Measurements from ENCODE around the gene DENND5A.

The DENND5A gene

GRCh38 chr11:9265211-9266131, at the start of gene DENND5A:
Gene DENND5A (minus strand): TSS chr11:9265350. CDS start chr11:9265069, 281 bp downstream.
- H3K36me3 ChIP-seq (ENCODE audit: control insufficient read depth, low read length): no peaks in the 10 kb centered on the region
- peaks cover 5% of the 10 kb centered on the region for H3K79me2 ChIP-seq (ENCODE audit: control insufficient read depth, low read length)
- no peaks in the 10 kb centered on the region for H3K9me3 ChIP-seq (ENCODE audit: control insufficient read depth, insufficient read depth, low read length)
- H3F3A ChIP-seq (ENCODE audit: control insufficient read depth, insufficient read depth): peaks cover 6% of the 10 kb centered on the region
- H3K4me2 ChIP-seq (ENCODE audit: low read length): peak within 1 kb of the TSS; percentile 67
- 0 out of 2 replicates have a peak, but pooled peaks cover 4% of the 10 kb centered on the region for H4K20me1 ChIP-seq (ENCODE audit: control insufficient read depth, insufficient read depth, low read depth, low read length)
- no peak within 1 kb of the TSS for H3K27ac ChIP-seq (ENCODE audit: low read depth, low read length)
- H3K4me1 ChIP-seq (ENCODE audit: control insufficient read depth, low read length): peaks cover 33% of the 10 kb centered on the region
- no peaks in the 10 kb centered on the region for H3K9me2 ChIP-seq (replicated peaks; ENCODE audit: control insufficient read depth, low read length)
- TF ChIP-seq EZH2phosphoT487 (IDR thresholded peaks at IDR 0.05; ENCODE audit: borderline replicate concordance, low read length) (no peak), CTCF (IDR thresholded peaks at IDR 0.05; ENCODE audit: low read depth, low read length, poor library complexity, severe bottlenecking) (no peak)
- peaks cover 40% of the 10 kb centered on the region for H3K27me3 ChIP-seq (ENCODE audit: control insufficient read depth, low read length)
- peak within 1 kb of the TSS; percentile 77 for H3K4me3 ChIP-seq (ENCODE audit: low read length)

GRCh38 chr11:9314291-9315077, 49.3 kb upstream of the DENND5A start, which contains the start of gene TMEM41B:
Gene TMEM41B (minus strand): TSS chr11:9314593. CDS start chr11:9314441, 152 bp downstream.
- H3K36me3 ChIP-seq (ENCODE audit: control insufficient read depth, low read length): 0 out of 2 replicates have a peak, but pooled peaks cover 2% of the 10 kb centered on the region
- peaks cover 28% of the 10 kb centered on the region for H3K4me1 ChIP-seq (ENCODE audit: control insufficient read depth, low read length)
- H3F3A ChIP-seq (ENCODE audit: control insufficient read depth, insufficient read depth): 0 out of 2 replicates have a peak, but pooled peaks cover 3% of the 10 kb centered on the region
- peaks cover 48% of the 10 kb centered on the region for H3K79me2 ChIP-seq (ENCODE audit: control insufficient read depth, low read length)
- no peaks in the 10 kb centered on the region for H3K27me3 ChIP-seq (ENCODE audit: control insufficient read depth, low read length)
- H3K4me2 ChIP-seq (ENCODE audit: low read length): peak within 1 kb of the TSS; percentile 75
- no peaks in the 10 kb centered on the region for H3K9me3 ChIP-seq (ENCODE audit: control insufficient read depth, insufficient read depth, low read length)
- peak within 1 kb of the TSS; percentile 90 for H3K4me3 ChIP-seq (ENCODE audit: low read length)
- no peaks in the 10 kb centered on the region for H4K20me1 ChIP-seq (ENCODE audit: control insufficient read depth, insufficient read depth, low read depth, low read length)
- no peaks in the 10 kb centered on the region for H3K9me2 ChIP-seq (replicated peaks; ENCODE audit: control insufficient read depth, low read length)
- TF ChIP-seq EZH2phosphoT487 (IDR thresholded peaks at IDR 0.05; ENCODE audit: borderline replicate concordance, low read length): no peak
- TF ChIP-seq CTCF (IDR thresholded peaks at IDR 0.05; ENCODE audit: low read depth, low read length, poor library complexity, severe bottlenecking): no peak
- H3K27ac ChIP-seq (ENCODE audit: low read depth, low read length): peak within 1 kb of the TSS; percentile 72

GRCh38 chr11:9313648-9314290, 48.6 kb upstream of the DENND5A start:
- no peak for TF ChIP-seq CTCF (IDR thresholded peaks at IDR 0.05; ENCODE audit: low read depth, low read length, poor library complexity, severe bottlenecking)
- TF ChIP-seq EZH2phosphoT487 (IDR thresholded peaks at IDR 0.05; ENCODE audit: borderline replicate concordance, low read length): no peak
- Histone ChIP-seq H3K4me3 (ENCODE audit: low read length) (peak overlapping the region; percentile 90), H3K9me2 (replicated peaks; ENCODE audit: control insufficient read depth, low read length) (no peaks in the 10 kb centered on the region), H3K4me2 (ENCODE audit: low read length) (peak overlapping the region; percentile 75), H3F3A (ENCODE audit: control insufficient read depth, insufficient read depth) (0 out of 2 replicates have a peak, but pooled peaks cover 3% of the 10 kb centered on the region), H3K4me1 (ENCODE audit: control insufficient read depth, low read length) (peaks cover 26% of the 10 kb centered on the region), H3K36me3 (ENCODE audit: control insufficient read depth, low read length) (0 out of 2 replicates have a peak, but pooled peaks cover 2% of the 10 kb centered on the region), H3K9me3 (ENCODE audit: control insufficient read depth, insufficient read depth, low read length) (no peaks in the 10 kb centered on the region), H4K20me1 (ENCODE audit: control insufficient read depth, insufficient read depth, low read depth, low read length) (no peaks in the 10 kb centered on the region), H3K27me3 (ENCODE audit: control insufficient read depth, low read length) (no peaks in the 10 kb centered on the region), H3K79me2 (ENCODE audit: control insufficient read depth, low read length) (peaks cover 55% of the 10 kb centered on the region), H3K27ac (ENCODE audit: low read depth, low read length) (peak overlapping the region; percentile 72)

Data from DOHH2 (cell line).